Measurements from ENCODE around the gene EPN2.

Gene EPN2

GRCh38 chr17:19239544-19239943 lies 2.4 kb downstream of the EPN2 start:
- DNase-seq (ENCODE audit: low read depth), result no peak

- DNase-seq (ENCODE audit: low read depth), result no peak
These were observed 5.2 kb downstream of the EPN2 start for GRCh38 chr17:19242323-19242722.

GRCh38 chr17:19242926-19243325 lies 5.8 kb downstream of the EPN2 start:
- DNase-seq (ENCODE audit: low read depth), result no peak

- no peak for DNase-seq (ENCODE audit: low read depth)
These were observed 6.7 kb downstream of the EPN2 start for GRCh38 chr17:19243838-19244237.

- no peak for DNase-seq (ENCODE audit: low read depth)
These were observed 7.2 kb downstream of the EPN2 start for GRCh38 chr17:19244357-19244756.

- no peak for DNase-seq (ENCODE audit: low read depth)
These were observed 7.6 kb downstream of the EPN2 start for GRCh38 chr17:19244781-19245180.

- no peak for DNase-seq (ENCODE audit: low read depth)
These were observed 10.3 kb downstream of the EPN2 start for GRCh38 chr17:19247473-19247872.

GRCh38 chr17:19248151-19248927 lies 11.2 kb downstream of the EPN2 start:
- DNase-seq (ENCODE audit: low read depth), result no peak

GRCh38 chr17:19248928-19249574 lies 11.9 kb downstream of the EPN2 start:
- no peak for DNase-seq (ENCODE audit: low read depth)

- DNase-seq (ENCODE audit: low read depth), result no peak
These were observed 12.5 kb downstream of the EPN2 start for GRCh38 chr17:19249681-19250080.

- no peak for DNase-seq (ENCODE audit: low read depth)
These were observed 13.4 kb downstream of the EPN2 start for GRCh38 chr17:19250421-19251173.

GRCh38 chr17:19253112-19253511 lies 15.9 kb downstream of the EPN2 start:
- no peak for DNase-seq (ENCODE audit: low read depth)

GRCh38 chr17:19254651-19255050 lies 17.5 kb downstream of the EPN2 start:
- DNase-seq (ENCODE audit: low read depth), result no peak

- no peak for DNase-seq (ENCODE audit: low read depth)
These were observed 18.1 kb downstream of the EPN2 start for GRCh38 chr17:19255279-19255678.

- no peak for DNase-seq (ENCODE audit: low read depth)
These were observed 21.2 kb downstream of the EPN2 start for GRCh38 chr17:19258371-19258770.

- DNase-seq (ENCODE audit: low read depth), result no peak
These were observed 23.8 kb downstream of the EPN2 start for GRCh38 chr17:19260958-19261357.

- DNase-seq (ENCODE audit: low read depth), result no peak
These were observed 24.3 kb downstream of the EPN2 start for GRCh38 chr17:19261426-19261825.

- DNase-seq (ENCODE audit: low read depth), result no peak
These were observed 25.8 kb downstream of the EPN2 start for GRCh38 chr17:19262650-19263631.

- DNase-seq (ENCODE audit: low read depth), result no peak
These were observed 26.5 kb downstream of the EPN2 start for GRCh38 chr17:19263641-19264051.

GRCh38 chr17:19264268-19264667 lies 27.1 kb downstream of the EPN2 start:
- no peak for DNase-seq (ENCODE audit: low read depth)

GRCh38 chr17:19264681-19265080 lies 27.5 kb downstream of the EPN2 start:
- DNase-seq (ENCODE audit: low read depth), result no peak

- no peak for DNase-seq (ENCODE audit: low read depth)
These were observed 28.6 kb downstream of the EPN2 start for GRCh38 chr17:19265755-19266154.
